GM23338 (cell line): ENCODE measurements around the gene TLE2. TPM values are rescaled to one million over a fixed set of nuclear protein-coding genes. Genes with fewer than 3 reads are reported as not detected.

ENCODE experiments used
- ATAC-seq: fragments of 200-7000 bp; cut with Tn5 transposase; 3 replicates; pipeline ENCODE4 v1.9.1; 2020
- DNase-seq: peaks from one replicate; pipeline ENCODE4 v3.0.0-alpha.2; 2015; ENCODE audit warnings: low spot score
- H2AFZ ChIP-seq: fragments of 200-600 bp; sonication (generic); 2 replicates; pipeline ENCODE4 v1.8.0; 2016; ENCODE audit warnings: antibody characterized with exemption, mild to moderate bottlenecking, moderate library complexity
- H3F3A ChIP-seq: fragments of 200-600 bp; sonication (generic); replicated peaks from 2 replicates; pipeline ENCODE4 v1.8.0; 2017; ENCODE audit warnings: antibody characterized with exemption, mixed run types, low read depth
- H3K27ac ChIP-seq: fragments of 200-600 bp; sonication (generic); 2 replicates; pipeline ENCODE4 v1.6.1; 2016; ENCODE audit warnings: low read depth
- H3K27me3 ChIP-seq: fragments of 200-600 bp; sonication (generic); 2 replicates; pipeline ENCODE4 v1.8.0; 2016; ENCODE audit warnings: mild to moderate bottlenecking, mixed run types, moderate library complexity; ENCODE audit not compliant: insufficient read depth
- H3K36me3 ChIP-seq: fragments of 200-600 bp; sonication (generic); 2 replicates; pipeline ENCODE4 v1.8.0; 2016; ENCODE audit warnings: mild to moderate bottlenecking; ENCODE audit not compliant: insufficient read depth
- H3K4me1 ChIP-seq: fragments of 200-600 bp; sonication (generic); 2 replicates; pipeline ENCODE4 v1.8.0; 2016; ENCODE audit warnings: mild to moderate bottlenecking, moderate library complexity; ENCODE audit not compliant: insufficient read depth
- H3K4me2 ChIP-seq: fragments of 200-600 bp; sonication (generic); 2 replicates; pipeline ENCODE4 v1.7.1; 2017; ENCODE audit warnings: mixed run types
- H3K4me3 ChIP-seq: fragments of 200-600 bp; sonication (generic); 2 replicates; pipeline ENCODE4 v1.6.1; 2016; ENCODE audit warnings: mixed run types
- H3K79me2 ChIP-seq: fragments of 200-600 bp; sonication (generic); replicated peaks from 2 replicates; pipeline ENCODE4 v1.8.0; 2017; ENCODE audit warnings: mild to moderate bottlenecking; ENCODE audit not compliant: insufficient read depth
- H3K9me2 ChIP-seq: fragments of 200-600 bp; sonication (generic); 2 replicates; pipeline ENCODE4 v1.8.0; 2017; ENCODE audit not compliant: insufficient read depth
- H4K20me1 ChIP-seq: fragments of 200-600 bp; sonication (generic); replicated peaks from 2 replicates; pipeline ENCODE4 v1.8.0; 2017; ENCODE audit warnings: mild to moderate bottlenecking; ENCODE audit not compliant: insufficient read depth
- H3K27ac Mint-ChIP-seq: 2 replicates; pipeline ENCODE4 v1.8.0; 2020; ENCODE audit warnings: inconsistent platforms, mild to moderate bottlenecking, moderate library complexity, mixed read lengths
- H3K27me3 Mint-ChIP-seq: 3 replicates; pipeline ENCODE4 v1.8.0; 2022; ENCODE audit warnings: low read depth, mild to moderate bottlenecking, moderate library complexity, mixed read lengths, inconsistent platforms; ENCODE audit not compliant: insufficient read depth, poor library complexity
- H3K36me3 Mint-ChIP-seq: 3 replicates; pipeline ENCODE4 v1.8.0; 2021; ENCODE audit warnings: low read depth, mild to moderate bottlenecking, inconsistent platforms, moderate library complexity, mixed read lengths
- H3K4me1 Mint-ChIP-seq: 3 replicates; pipeline ENCODE4 v1.8.0; 2020; ENCODE audit warnings: mild to moderate bottlenecking, inconsistent platforms, mixed read lengths
- H3K4me3 Mint-ChIP-seq: 3 replicates; pipeline ENCODE4 v1.8.0; 2021; ENCODE audit warnings: moderate library complexity, mild to moderate bottlenecking, inconsistent platforms, mixed read lengths
- H3K9me3 Mint-ChIP-seq: 3 replicates; pipeline ENCODE4 v1.8.0; 2020; ENCODE audit warnings: moderate library complexity, mild to moderate bottlenecking, inconsistent platforms, mixed read lengths
- CREB1 ChIP-seq: fragments of 250-450 bp; sonication (Bioruptor Pico); IDR thresholded peaks from 2 replicates; pipeline ENCODE4 v1.5.0; 2020; ENCODE audit warnings: low read depth, mild to moderate bottlenecking, moderate library complexity
- CTCF ChIP-seq, 2 experiments: fragments of 200-600 bp in 1 of 2; sonication (generic) in 1 of 2; conservative IDR thresholded peaks; 2 replicates each; pipeline versions ENCODE4 v1.5.1 to v1.6.1; 2016 to 2017; ENCODE audit warnings: antibody characterized with exemption in 2 of 2, low read depth in 2 of 2, mild to moderate bottlenecking in 2 of 2, moderate library complexity in 1 of 2
- ETS1 ChIP-seq: IDR thresholded peaks from 2 replicates; pipeline ENCODE4 v1.6.1; 2016; ENCODE audit warnings: antibody characterized with exemption
- EZH2 ChIP-seq: fragments of 200-600 bp; sonication (generic); IDR thresholded peaks from one replicate; pipeline ENCODE4 v1.8.0; 2017; ENCODE audit warnings: antibody characterized with exemption, mild to moderate bottlenecking, low read depth; ENCODE audit not compliant: unreplicated experiment
- EZH2phosphoT487 ChIP-seq: fragments of 200-600 bp; sonication (generic); IDR thresholded peaks from one replicate; pipeline ENCODE4 v1.8.1; 2018; ENCODE audit warnings: antibody characterized with exemption; ENCODE audit not compliant: unreplicated experiment
- JUNB ChIP-seq: IDR thresholded peaks from one replicate; pipeline ENCODE4 v1.6.1; 2016; ENCODE audit warnings: antibody characterized with exemption; ENCODE audit not compliant: unreplicated experiment
- NANOG ChIP-seq: IDR thresholded peaks from 2 replicates; pipeline ENCODE4 v1.6.1; 2016; ENCODE audit warnings: antibody characterized with exemption, borderline replicate concordance
- POLR2AphosphoS5 ChIP-seq: IDR thresholded peaks from 2 replicates; pipeline ENCODE4 v1.6.1; 2016; ENCODE audit warnings: antibody characterized with exemption, low read depth
- REST ChIP-seq: IDR thresholded peaks from one replicate; pipeline ENCODE4 v1.6.1; 2018; ENCODE audit warnings: antibody characterized with exemption; ENCODE audit not compliant: unreplicated experiment
- STAT1 ChIP-seq: IDR thresholded peaks from one replicate; pipeline ENCODE4 v1.6.1; 2016; ENCODE audit warnings: antibody characterized with exemption; ENCODE audit not compliant: unreplicated experiment
- ZNF114 ChIP-seq: fragments of 250-450 bp; sonication (Bioruptor Pico); IDR thresholded peaks from 2 replicates; pipeline ENCODE4 v1.5.0; 2020; ENCODE audit warnings: mild to moderate bottlenecking, moderate library complexity
- ZNF331 ChIP-seq: fragments of 250-450 bp; sonication (Bioruptor Pico); IDR thresholded peaks from 2 replicates; pipeline ENCODE4 v1.5.0; 2020; ENCODE audit warnings: low read depth, mild to moderate bottlenecking, moderate library complexity
- polyA plus RNA-seq: library from polyadenylated mRNA; unstranded; fragments of >200 nt; fragmentation: Nextera tagmentation; extraction: Ambion mirVana; gene quantifications from 2 replicates; pipeline ENCODE4 v1.2.1, GENCODE V29; 2016
- total RNA-seq: library from RNA; depleted of rRNA; stranded (reverse); fragments of >200 nt; shearing (Covaris generic); gene quantifications from 2 replicates; pipeline ENCODE4 v1.2.3, GENCODE V29; 2014

Gene TLE2
- total and polyA plus RNA-seq, 2 experiments from 2014 or later = 5.2 to 22.8 TPM

- Histone ChIP-seq H3K27ac (no peak overlapping the region), H3K4me3 (no peak overlapping the region), H3F3A (no peaks in the 10 kb centered on the region), H3K4me2 (no peak overlapping the region), H3K27me3 (no peaks in the 10 kb centered on the region), H3K9me2 (no peaks in the 10 kb centered on the region), H2AFZ (no peak overlapping the region), H3K79me2 (no peaks in the 10 kb centered on the region), H4K20me1 (no peaks in the 10 kb centered on the region), H3K36me3 (no peaks in the 10 kb centered on the region), H3K4me1 (peaks cover 3% of the 10 kb centered on the region; the same call in 1 of the 2 replicates)
- DNase-seq (no peak), ATAC-seq (no peak)
- Mint-ChIP-seq H3K9me3 (no peaks in the 10 kb centered on the region), H3K27me3 (peaks cover 21% of the 10 kb centered on the region), H3K27ac (no peak overlapping the region), H3K4me1 (0 out of 3 replicates have a peak, but pooled peaks cover 3% of the 10 kb centered on the region), H3K4me3 (no peak overlapping the region), H3K36me3 (no peaks in the 10 kb centered on the region)
- TF ChIP-seq EZH2phosphoT487 (no peak), REST (no peak), NANOG (no peak), CTCF (conservative IDR thresholded peaks at IDR 0.05; ENCODE audit: low read depth in 2 of 2) (no peak), ZNF331 (CRISPR knock-in tag) (no peak)
These were observed 42.7 kb upstream of the TLE2 start for GRCh38 chr19:3071768-3072167.

GRCh38 chr19:3068071-3068470, 39.0 kb upstream of the TLE2 start:
- Mint-ChIP-seq H3K27me3 (peaks cover 17% of the 10 kb centered on the region), H3K4me3 (no peak overlapping the region), H3K36me3 (no peaks in the 10 kb centered on the region), H3K27ac (no peak overlapping the region), H3K4me1 (peaks cover 7% of the 10 kb centered on the region; the same call in 2 of the 3 replicates), H3K9me3 (no peaks in the 10 kb centered on the region)
- Histone ChIP-seq H3K27ac (no peak overlapping the region), H3F3A (0 out of 2 replicates have a peak, but pooled peaks cover 3% of the 10 kb centered on the region), H4K20me1 (no peaks in the 10 kb centered on the region), H3K4me3 (no peak overlapping the region), H3K4me2 (no peak overlapping the region), H2AFZ (peak overlapping the region; percentile 80; the same call in 1 of the 2 replicates), H3K27me3 (no peaks in the 10 kb centered on the region), H3K79me2 (no peaks in the 10 kb centered on the region), H3K4me1 (peaks cover 8% of the 10 kb centered on the region; the same call in 1 of the 2 replicates), H3K36me3 (no peaks in the 10 kb centered on the region), H3K9me2 (no peaks in the 10 kb centered on the region)
- ATAC-seq (peak; percentile 17; the same call in 1 of the 3 replicates), DNase-seq (no peak)
- TF ChIP-seq ZNF331 (CRISPR knock-in tag) (no peak), ETS1 (no peak), EZH2phosphoT487 (no peak), NANOG (no peak), JUNB (no peak), EZH2 (no peak), CREB1 (CRISPR knock-in tag) (no peak), ZNF114 (CRISPR knock-in tag) (no peak), STAT1 (no peak), POLR2AphosphoS5 (no peak), CTCF (conservative IDR thresholded peaks at IDR 0.05; ENCODE audit: low read depth in 2 of 2) (no peak), REST (no peak)
